ENCODE data around the gene DNAAF5.

DNA sequence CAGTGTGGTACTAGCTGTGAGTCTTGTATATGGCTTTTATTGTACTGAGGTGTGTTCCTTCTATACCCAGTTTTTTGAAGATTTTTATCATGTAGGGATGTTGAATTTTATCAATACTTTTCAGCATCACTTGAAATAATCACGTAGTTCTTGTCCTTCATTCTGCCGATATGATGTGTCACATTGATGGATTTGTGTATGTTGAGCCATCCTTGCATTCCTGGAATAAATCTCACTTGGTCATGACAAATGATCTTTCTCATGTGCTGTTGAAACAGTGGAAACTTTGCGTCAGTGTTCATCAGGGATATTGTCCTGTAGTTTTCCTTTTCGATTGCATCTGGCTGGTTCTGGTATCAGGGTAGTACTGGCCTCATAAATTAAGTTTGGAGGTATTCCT is 7.7 kb downstream of the DNAAF5 start:
- TF ChIP-seq POLR2A (IDR thresholded peaks at IDR 0.05), result no peak
- TF ChIP-seq, protein P1, sequence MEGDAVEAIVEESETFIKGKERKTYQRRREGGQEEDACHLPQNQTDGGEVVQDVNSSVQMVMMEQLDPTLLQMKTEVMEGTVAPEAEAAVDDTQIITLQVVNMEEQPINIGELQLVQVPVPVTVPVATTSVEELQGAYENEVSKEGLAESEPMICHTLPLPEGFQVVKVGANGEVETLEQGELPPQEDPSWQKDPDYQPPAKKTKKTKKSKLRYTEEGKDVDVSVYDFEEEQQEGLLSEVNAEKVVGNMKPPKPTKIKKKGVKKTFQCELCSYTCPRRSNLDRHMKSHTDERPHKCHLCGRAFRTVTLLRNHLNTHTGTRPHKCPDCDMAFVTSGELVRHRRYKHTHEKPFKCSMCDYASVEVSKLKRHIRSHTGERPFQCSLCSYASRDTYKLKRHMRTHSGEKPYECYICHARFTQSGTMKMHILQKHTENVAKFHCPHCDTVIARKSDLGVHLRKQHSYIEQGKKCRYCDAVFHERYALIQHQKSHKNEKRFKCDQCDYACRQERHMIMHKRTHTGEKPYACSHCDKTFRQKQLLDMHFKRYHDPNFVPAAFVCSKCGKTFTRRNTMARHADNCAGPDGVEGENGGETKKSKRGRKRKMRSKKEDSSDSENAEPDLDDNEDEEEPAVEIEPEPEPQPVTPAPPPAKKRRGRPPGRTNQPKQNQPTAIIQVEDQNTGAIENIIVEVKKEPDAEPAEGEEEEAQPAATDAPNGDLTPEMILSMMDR (IDR thresholded peaks at IDR 0.05), result no peak

Data from body of pancreas (tissue), 4 donors.